ENCODE results near the gene APPL2. TPM values are rescaled to one million over a fixed set of nuclear protein-coding genes. Genes with fewer than 3 reads are reported as not detected.

Gene APPL2
- polyA plus RNA-seq, 1 donor, result 86.4 TPM

DNA sequence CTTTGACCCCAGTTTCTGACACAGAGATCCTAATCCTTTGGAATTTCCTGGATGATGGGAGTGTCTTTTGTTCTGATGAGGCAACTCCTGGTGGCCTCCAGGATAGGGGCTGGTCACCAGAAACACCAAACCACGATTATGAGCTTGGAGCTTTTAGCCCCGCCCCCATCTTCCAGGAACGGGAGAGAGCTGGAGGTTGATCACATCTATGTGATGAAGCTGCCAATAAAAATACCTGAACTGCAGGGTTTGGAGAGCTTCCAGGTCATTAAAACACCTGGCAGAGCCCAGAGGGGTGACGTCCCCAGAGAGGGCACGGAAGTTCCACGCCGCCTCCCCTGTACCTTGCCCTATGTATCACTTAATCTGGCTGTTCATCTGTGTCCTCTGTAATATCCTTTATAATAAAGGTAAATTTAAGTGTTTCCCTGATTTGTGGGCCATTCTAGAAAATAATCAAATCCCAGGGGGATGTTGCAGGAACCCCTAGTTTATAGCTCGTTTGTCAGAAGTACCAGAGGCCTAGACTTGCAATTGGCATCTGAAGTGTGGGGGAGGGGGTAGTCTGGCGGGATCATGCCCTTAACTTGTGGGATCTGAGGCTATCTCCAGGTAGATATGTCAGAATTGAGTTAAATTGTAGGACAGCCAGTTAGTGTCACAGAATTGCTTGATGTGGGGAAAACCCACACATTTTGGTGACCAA lies 21.2 kb downstream of the APPL2 start:
- no peaks in the 10 kb centered on the region for H3K9me3 ChIP-seq (ENCODE audit: control insufficient read depth, low read depth, low read length)
- H3K27me3 ChIP-seq (ENCODE audit: control insufficient read depth, insufficient read depth, low read length), result no peaks in the 10 kb centered on the region
- peak overlapping the region; percentile 98 for H3K27ac ChIP-seq (ENCODE audit: low read length)
- H3K4me3 ChIP-seq (ENCODE audit: low read length), result no peak overlapping the region
- peak; percentile 95 to 99 for DNase-seq
- WGBS (ENCODE audit: insufficient coverage, low lambda C conversion rate), result no CpG with 5 or more reads among the region's 9 CpGs
- H3K36me3 ChIP-seq (ENCODE audit: control insufficient read depth, insufficient read depth, low read length), result peaks cover 44% of the 10 kb centered on the region
- H3K4me1 ChIP-seq (ENCODE audit: control insufficient read depth, insufficient read depth, low read length), result peaks cover 42% of the 10 kb centered on the region

- Histone ChIP-seq H3K27me3 (ENCODE audit: control insufficient read depth, insufficient read depth, low read length) (no peaks in the 10 kb centered on the region), H3K27ac (ENCODE audit: low read length) (peak overlapping the region; percentile 98), H3K4me1 (ENCODE audit: control insufficient read depth, insufficient read depth, low read length) (peaks cover 36% of the 10 kb centered on the region), H3K4me3 (ENCODE audit: low read length) (no peak overlapping the region), H3K36me3 (ENCODE audit: control insufficient read depth, insufficient read depth, low read length) (peaks cover 50% of the 10 kb centered on the region), H3K9me3 (ENCODE audit: control insufficient read depth, low read depth, low read length) (no peaks in the 10 kb centered on the region)
- DNase-seq, result peak in 1 of 2 donors; percentile 56
- no CpG with 5 or more reads among the region's 6 CpGs for whole genome bisulfite sequencing (ENCODE audit: insufficient coverage, low lambda C conversion rate)
Observed at GRCh38 chr12:105214148-105214547, 21.8 kb downstream of the APPL2 start.

DNA sequence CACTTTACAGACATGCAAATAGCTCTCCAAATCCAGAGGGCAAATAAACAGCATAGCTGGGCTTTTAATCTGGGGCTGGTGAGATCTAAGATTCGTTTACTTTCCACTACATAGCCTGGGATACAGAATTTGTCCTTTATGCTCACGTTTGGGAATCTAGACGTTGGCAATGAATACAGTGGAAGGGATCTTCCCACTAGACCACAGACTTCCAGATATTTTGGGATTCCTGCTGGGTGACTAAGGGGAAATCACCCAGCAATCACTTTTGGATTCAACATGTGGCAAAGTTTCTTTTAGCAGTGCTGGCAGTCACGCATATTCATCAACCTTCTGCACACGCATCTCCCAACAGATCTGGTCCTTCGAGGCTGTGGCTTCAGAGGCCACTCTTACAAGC lies 23.5 kb downstream of the APPL2 start:
- no peak overlapping the region for H3K27ac ChIP-seq (ENCODE audit: low read length)
- 100% methylated on average over 3 of the region's 6 CpGs for WGBS (ENCODE audit: insufficient coverage, low lambda C conversion rate)
- H3K27me3 ChIP-seq (ENCODE audit: control insufficient read depth, insufficient read depth, low read length), result no peaks in the 10 kb centered on the region
- peaks cover 27% of the 10 kb centered on the region for H3K4me1 ChIP-seq (ENCODE audit: control insufficient read depth, insufficient read depth, low read length)
- H3K9me3 ChIP-seq (ENCODE audit: control insufficient read depth, low read depth, low read length), result no peaks in the 10 kb centered on the region
- peaks cover 52% of the 10 kb centered on the region for H3K36me3 ChIP-seq (ENCODE audit: control insufficient read depth, insufficient read depth, low read length)
- no peak overlapping the region for H3K4me3 ChIP-seq (ENCODE audit: low read length)
- no peak for DNase-seq

DNA sequence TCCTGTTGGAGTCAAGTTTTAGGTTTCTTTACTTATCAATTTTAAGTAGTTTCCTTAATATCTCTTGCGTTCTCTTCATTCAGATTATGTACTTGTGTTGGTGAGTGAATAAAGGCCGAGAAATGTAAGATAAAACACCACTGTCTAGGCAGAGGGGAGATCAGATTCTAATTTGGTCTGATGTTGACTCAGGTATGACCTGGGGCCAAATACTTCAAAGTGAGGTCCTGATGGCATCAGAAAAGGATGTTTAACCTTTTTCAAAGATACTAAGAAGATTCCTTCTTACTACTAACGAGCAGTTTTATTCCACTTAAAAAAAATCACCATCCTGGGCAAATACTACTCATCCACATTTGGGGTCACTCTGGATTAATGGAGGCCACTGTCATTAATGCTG lies 26.9 kb downstream of the APPL2 start:
- Histone ChIP-seq H3K9me3 (ENCODE audit: control insufficient read depth, low read depth, low read length) (no peaks in the 10 kb centered on the region), H3K4me1 (ENCODE audit: control insufficient read depth, insufficient read depth, low read length) (peaks cover 8% of the 10 kb centered on the region), H3K27ac (ENCODE audit: low read length) (no peak overlapping the region), H3K27me3 (ENCODE audit: control insufficient read depth, insufficient read depth, low read length) (no peaks in the 10 kb centered on the region), H3K4me3 (ENCODE audit: low read length) (no peak overlapping the region), H3K36me3 (ENCODE audit: control insufficient read depth, insufficient read depth, low read length) (peaks cover 71% of the 10 kb centered on the region)
- DNase-seq, result no peak
- WGBS (ENCODE audit: insufficient coverage, low lambda C conversion rate), result 83% methylated on average over 1 of the region's 3 CpGs

- H3K27me3 ChIP-seq (ENCODE audit: control insufficient read depth, insufficient read depth, low read length), result no peaks in the 10 kb centered on the region
- H3K4me3 ChIP-seq (ENCODE audit: low read length), result no peak overlapping the region
- peaks cover 91% of the 10 kb centered on the region for H3K36me3 ChIP-seq (ENCODE audit: control insufficient read depth, insufficient read depth, low read length)
- WGBS (ENCODE audit: insufficient coverage, low lambda C conversion rate), result 93% methylated on average over 2 of the region's 16 CpGs
- no peaks in the 10 kb centered on the region for H3K9me3 ChIP-seq (ENCODE audit: control insufficient read depth, low read depth, low read length)
- DNase-seq, result no peak
- no peak overlapping the region for H3K27ac ChIP-seq (ENCODE audit: low read length)
- H3K4me1 ChIP-seq (ENCODE audit: control insufficient read depth, insufficient read depth, low read length), result no peaks in the 10 kb centered on the region
Observed at GRCh38 chr12:105206686-105207374, 29.1 kb downstream of the APPL2 start.

DNA sequence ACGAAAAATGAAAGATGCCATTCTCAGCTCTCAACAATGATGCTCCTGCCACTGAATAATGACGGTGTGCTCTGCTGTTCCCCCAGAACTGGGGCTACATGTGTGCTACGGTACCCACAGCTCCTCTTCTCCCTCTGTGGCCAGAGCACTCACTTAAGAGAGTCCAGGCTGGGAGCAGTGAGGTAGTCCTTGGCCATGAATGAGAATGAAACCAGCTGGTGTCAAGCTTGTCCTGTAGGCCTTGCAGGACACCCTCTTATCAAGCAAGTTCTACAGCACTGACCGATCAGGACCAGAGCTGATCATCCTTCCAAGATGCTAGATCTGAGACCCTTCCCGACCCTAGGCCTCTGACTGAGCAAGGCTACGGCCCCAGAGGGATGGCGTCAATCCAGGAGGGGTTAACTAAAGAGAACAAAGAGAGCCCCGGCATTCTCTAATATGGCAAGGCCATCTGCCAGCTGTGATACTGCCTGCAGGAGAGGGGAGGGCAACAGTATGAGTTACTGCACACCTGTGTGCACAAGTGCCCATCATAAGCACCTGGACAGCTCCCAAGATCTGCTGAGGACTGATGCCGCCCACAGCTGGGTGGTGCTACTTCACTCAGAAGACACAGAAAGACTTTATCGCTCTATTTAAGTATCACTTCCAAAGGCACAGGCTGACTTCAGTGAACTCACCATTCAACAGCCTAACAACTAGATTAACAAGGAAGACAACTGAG lies 30.5 kb downstream of the APPL2 start:
- DNase-seq, result no peak
- Histone ChIP-seq H3K27me3 (ENCODE audit: control insufficient read depth, insufficient read depth, low read length) (no peaks in the 10 kb centered on the region), H3K27ac (ENCODE audit: low read length) (no peak overlapping the region), H3K4me1 (ENCODE audit: control insufficient read depth, insufficient read depth, low read length) (no peaks in the 10 kb centered on the region), H3K9me3 (ENCODE audit: control insufficient read depth, low read depth, low read length) (no peaks in the 10 kb centered on the region), H3K4me3 (ENCODE audit: low read length) (no peak overlapping the region), H3K36me3 (ENCODE audit: control insufficient read depth, insufficient read depth, low read length) (peaks cover 90% of the 10 kb centered on the region)
- no CpG with 5 or more reads among the region's 10 CpGs for WGBS (ENCODE audit: insufficient coverage, low lambda C conversion rate)

GRCh38 chr12:105204916-105205315 lies 31.1 kb downstream of the APPL2 start:
- no peak overlapping the region for H3K27ac ChIP-seq (ENCODE audit: low read length)

GRCh38 chr12:105204127-105204526 lies 31.8 kb downstream of the APPL2 start:
- H3K27ac ChIP-seq (ENCODE audit: low read length), result no peak overlapping the region
- no peaks in the 10 kb centered on the region for H3K4me1 ChIP-seq (ENCODE audit: control insufficient read depth, insufficient read depth, low read length)
- peaks cover 90% of the 10 kb centered on the region for H3K36me3 ChIP-seq (ENCODE audit: control insufficient read depth, insufficient read depth, low read length)
- no peak for DNase-seq
- no peak overlapping the region for H3K4me3 ChIP-seq (ENCODE audit: low read length)
- H3K9me3 ChIP-seq (ENCODE audit: control insufficient read depth, low read depth, low read length), result no peaks in the 10 kb centered on the region
- no peaks in the 10 kb centered on the region for H3K27me3 ChIP-seq (ENCODE audit: control insufficient read depth, insufficient read depth, low read length)
- no CpG with 5 or more reads among the region's 8 CpGs for WGBS (ENCODE audit: insufficient coverage, low lambda C conversion rate)

More at GRCh38 chr12:105204916-105205315, 31.1 kb downstream of the APPL2 start:
- no CpG with 5 or more reads among the region's 6 CpGs for WGBS (ENCODE audit: insufficient coverage, low lambda C conversion rate)
- no peaks in the 10 kb centered on the region for H3K9me3 ChIP-seq (ENCODE audit: control insufficient read depth, low read depth, low read length)
- DNase-seq, result no peak
- H3K36me3 ChIP-seq (ENCODE audit: control insufficient read depth, insufficient read depth, low read length), result peaks cover 92% of the 10 kb centered on the region
- no peaks in the 10 kb centered on the region for H3K4me1 ChIP-seq (ENCODE audit: control insufficient read depth, insufficient read depth, low read length)
- H3K4me3 ChIP-seq (ENCODE audit: low read length), result no peak overlapping the region
- no peaks in the 10 kb centered on the region for H3K27me3 ChIP-seq (ENCODE audit: control insufficient read depth, insufficient read depth, low read length)

DNA sequence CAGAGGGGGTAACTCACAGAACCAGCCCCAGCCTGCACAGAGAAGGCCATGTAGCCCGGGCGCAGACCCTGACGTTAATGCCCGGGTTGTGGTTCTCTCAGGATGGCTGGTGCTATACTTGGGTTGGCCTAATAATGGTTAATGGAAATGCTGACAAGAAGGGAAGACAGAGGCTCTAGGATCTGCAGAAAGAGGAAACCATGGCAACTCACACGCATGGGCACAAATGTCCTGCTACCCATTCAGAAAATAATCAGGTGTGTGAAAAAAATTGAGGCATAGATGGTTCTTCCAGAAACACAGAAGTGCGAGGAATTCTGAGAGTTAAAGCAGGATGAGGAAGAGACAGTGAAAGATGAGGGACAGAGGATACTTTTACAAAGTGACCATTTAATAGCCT lies 33.8 kb downstream of the APPL2 start:
- Histone ChIP-seq H3K9me3 (ENCODE audit: control insufficient read depth, low read depth, low read length) (no peaks in the 10 kb centered on the region), H3K4me3 (ENCODE audit: low read length) (no peak overlapping the region), H3K27me3 (ENCODE audit: control insufficient read depth, insufficient read depth, low read length) (no peaks in the 10 kb centered on the region), H3K36me3 (ENCODE audit: control insufficient read depth, insufficient read depth, low read length) (peaks cover 90% of the 10 kb centered on the region), H3K4me1 (ENCODE audit: control insufficient read depth, insufficient read depth, low read length) (no peaks in the 10 kb centered on the region), H3K27ac (ENCODE audit: low read length) (no peak overlapping the region)
- WGBS (ENCODE audit: insufficient coverage, low lambda C conversion rate), result 86% methylated on average over 1 of the region's 6 CpGs
- no peak for DNase-seq

- H3K9me3 ChIP-seq (ENCODE audit: control insufficient read depth, low read depth, low read length), result no peaks in the 10 kb centered on the region
- no peak overlapping the region for H3K27ac ChIP-seq (ENCODE audit: low read length)
- WGBS (ENCODE audit: insufficient coverage, low lambda C conversion rate), result no CpG with 5 or more reads among the region's 7 CpGs
- H3K4me1 ChIP-seq (ENCODE audit: control insufficient read depth, insufficient read depth, low read length), result no peaks in the 10 kb centered on the region
- H3K36me3 ChIP-seq (ENCODE audit: control insufficient read depth, insufficient read depth, low read length), result peaks cover 90% of the 10 kb centered on the region
- no peak for DNase-seq
- no peaks in the 10 kb centered on the region for H3K27me3 ChIP-seq (ENCODE audit: control insufficient read depth, insufficient read depth, low read length)
- no peak overlapping the region for H3K4me3 ChIP-seq (ENCODE audit: low read length)
Observed at GRCh38 chr12:105201299-105201698, 34.7 kb downstream of the APPL2 start.
